Stimulated activated naive B cell treated with anti-CD40 and anti-IgM and Interleukin-4, amounts not matched to agents 10 μg/mL and 1 μg/mL and 100 μg/mL, for 72 hours (primary cell): ENCODE results near the gene RBKS.
A peak's percentile ranks its signal among the peaks of the same experiment; 100 is the strongest.
"Not testable (repeated sequence)": the region's sequence is repeated elsewhere in the genome, so short reads cannot be mapped to it uniquely, and the experiment has no call there.

Source experiments
- ATAC-seq, 2 donors: fragments of 150-1000 bp; cut with Tn5 transposase; replicated peaks; 2 replicates each; pipeline ENCODE4 v1.10.0; 2021; ENCODE audit warnings: moderate library complexity in 1 of 2
- DNase-seq: peaks from one replicate; pipeline ENCODE4 v3.0.0; 2021
- H3K27ac Mint-ChIP-seq: one replicate; pipeline ENCODE4 v1.8.0; 2022; ENCODE audit warnings: mild to moderate bottlenecking, mixed read lengths
- H3K27me3 Mint-ChIP-seq, 2 donors: one replicate each; pipeline ENCODE4 v1.8.0; 2022; ENCODE audit warnings: mixed read lengths in 2 of 2
- H3K36me3 Mint-ChIP-seq, 2 donors: one replicate each; pipeline ENCODE4 v1.8.0; 2022; ENCODE audit warnings: mixed read lengths in 2 of 2, mild to moderate bottlenecking in 1 of 2
- H3K4me1 Mint-ChIP-seq, 2 donors: one replicate each; pipeline ENCODE4 v1.8.0; 2022; ENCODE audit warnings: mixed read lengths in 2 of 2, mild to moderate bottlenecking in 1 of 2
- H3K4me3 Mint-ChIP-seq, 2 donors: one replicate each; pipeline ENCODE4 v1.8.0; 2022; ENCODE audit warnings: mild to moderate bottlenecking in 2 of 2, mixed read lengths in 2 of 2, moderate library complexity in 1 of 2
- H3K9me3 Mint-ChIP-seq, 2 donors: one replicate each; pipeline ENCODE4 v1.8.0; 2022; ENCODE audit warnings: mixed read lengths in 2 of 2, mild to moderate bottlenecking in 1 of 2

RBKS gene

GRCh38 chr2:27754831-27755230 lies 135.4 kb downstream of the RBKS start:
- ATAC-seq (no peak), DNase-seq (no peak)
- Mint-ChIP-seq H3K4me1 (peaks cover 0 to 19% of the 10 kb centered on the region in 2 donors), H3K9me3 (no peaks in the 10 kb centered on the region), H3K27ac (no peak overlapping the region), H3K27me3 (peaks cover 6 to 26% of the 10 kb centered on the region in 2 donors), H3K4me3 (no peak overlapping the region), H3K36me3 (no peaks in the 10 kb centered on the region)

- peaks cover 0 to 19% of the 10 kb centered on the region in 2 donors for H3K4me1 Mint-ChIP-seq
- no peaks in the 10 kb centered on the region for H3K36me3 Mint-ChIP-seq
- H3K27me3 Mint-ChIP-seq = peaks cover 8 to 30% of the 10 kb centered on the region in 2 donors
- no peak overlapping the region for H3K27ac Mint-ChIP-seq
- ATAC-seq = peak; percentile 94 to 95
- peaks cover 1 to 2% of the 10 kb centered on the region in 2 donors for H3K9me3 Mint-ChIP-seq
- DNase-seq = peak; percentile 54
- no peak overlapping the region for H3K4me3 Mint-ChIP-seq
Observed at GRCh38 chr2:27754138-27754588, 136.0 kb downstream of the RBKS start.

- peaks cover 0 to 3% of the 10 kb centered on the region in 2 donors for H3K36me3 Mint-ChIP-seq
- H3K27ac Mint-ChIP-seq = no peak overlapping the region
- peaks cover 15 to 38% of the 10 kb centered on the region in 2 donors for H3K27me3 Mint-ChIP-seq
- peaks cover 0 to 19% of the 10 kb centered on the region in 2 donors for H3K4me1 Mint-ChIP-seq
- ATAC-seq (no peak), DNase-seq (no peak)
- H3K9me3 Mint-ChIP-seq = peaks cover 8 to 9% of the 10 kb centered on the region in 2 donors
- no peak overlapping the region for H3K4me3 Mint-ChIP-seq
Observed at GRCh38 chr2:27752551-27753237, 137.5 kb downstream of the RBKS start.

- H3K36me3 Mint-ChIP-seq = peaks cover 0 to 3% of the 10 kb centered on the region in 2 donors
- no peak overlapping the region for H3K4me3 Mint-ChIP-seq
- H3K27ac Mint-ChIP-seq = no peak overlapping the region
- H3K4me1 Mint-ChIP-seq = peaks cover 0 to 10% of the 10 kb centered on the region in 2 donors
- ATAC-seq (no peak), DNase-seq (no peak)
- peaks cover 8 to 9% of the 10 kb centered on the region in 2 donors for H3K9me3 Mint-ChIP-seq
- H3K27me3 Mint-ChIP-seq = peaks cover 15 to 38% of the 10 kb centered on the region in 2 donors
Observed at GRCh38 chr2:27751377-27751776, 138.8 kb downstream of the RBKS start.

GRCh38 chr2:27748803-27749554 lies 141.2 kb downstream of the RBKS start:
- H3K4me1 Mint-ChIP-seq, H3K9me3 Mint-ChIP-seq, H3K4me3 Mint-ChIP-seq, H3K36me3 Mint-ChIP-seq, DNase-seq, H3K27ac Mint-ChIP-seq, ATAC-seq: not testable (repeated sequence)
- peaks cover 23 to 38% of the 10 kb centered on the region in 2 donors for H3K27me3 Mint-ChIP-seq

GRCh38 chr2:27747827-27748352 lies 142.3 kb downstream of the RBKS start:
- Mint-ChIP-seq H3K27me3 (peaks cover 17 to 31% of the 10 kb centered on the region in 2 donors), H3K27ac (no peak overlapping the region), H3K36me3 (peaks cover 0 to 3% of the 10 kb centered on the region in 2 donors), H3K4me1 (no peaks in the 10 kb centered on the region), H3K9me3 (peaks cover 9% of the 10 kb centered on the region in 2 donors), H3K4me3 (no peak overlapping the region)
- no peak for DNase-seq
- ATAC-seq = no peak

- ATAC-seq = no peak
- Mint-ChIP-seq H3K9me3 (peaks cover 9% of the 10 kb centered on the region in 2 donors), H3K4me1 (peaks cover 2% of the 10 kb centered on the region in 2 donors), H3K36me3 (peaks cover 0 to 3% of the 10 kb centered on the region in 2 donors), H3K4me3 (no peak overlapping the region), H3K27ac (no peak overlapping the region), H3K27me3 (peaks cover 15 to 17% of the 10 kb centered on the region in 2 donors)
- no peak for DNase-seq
Observed at GRCh38 chr2:27746325-27746724, 143.9 kb downstream of the RBKS start.

- not testable (repeated sequence) for H3K27ac Mint-ChIP-seq, ATAC-seq, H3K4me3 Mint-ChIP-seq, H3K4me1 Mint-ChIP-seq, DNase-seq, H3K36me3 Mint-ChIP-seq
- peaks cover 12 to 17% of the 10 kb centered on the region in 2 donors for H3K27me3 Mint-ChIP-seq
- H3K9me3 Mint-ChIP-seq = peaks cover 11 to 12% of the 10 kb centered on the region in 2 donors
Observed at GRCh38 chr2:27745494-27745893, 144.7 kb downstream of the RBKS start.

GRCh38 chr2:27742571-27742970 lies 147.6 kb downstream of the RBKS start:
- Mint-ChIP-seq H3K4me1 (peaks cover 2 to 5% of the 10 kb centered on the region in 2 donors), H3K4me3 (no peak overlapping the region), H3K36me3 (no peaks in the 10 kb centered on the region), H3K27ac (no peak overlapping the region), H3K27me3 (peaks cover 9 to 16% of the 10 kb centered on the region in 2 donors), H3K9me3 (peaks cover 3% of the 10 kb centered on the region in 2 donors)
- DNase-seq (no peak), ATAC-seq (no peak)

GRCh38 chr2:27741673-27742072 lies 148.5 kb downstream of the RBKS start:
- ATAC-seq = peak; percentile 67 to 72
- Mint-ChIP-seq H3K9me3 (peaks cover 3% of the 10 kb centered on the region in 2 donors), H3K27me3 (peaks cover 16 to 22% of the 10 kb centered on the region in 2 donors), H3K4me3 (no peak overlapping the region), H3K4me1 (peaks cover 2 to 5% of the 10 kb centered on the region in 2 donors), H3K27ac (no peak overlapping the region), H3K36me3 (no peaks in the 10 kb centered on the region)
- no peak for DNase-seq

- no peak overlapping the region for H3K27ac Mint-ChIP-seq
- no peak for ATAC-seq
- peaks cover 9 to 11% of the 10 kb centered on the region in 2 donors for H3K4me1 Mint-ChIP-seq
- H3K36me3 Mint-ChIP-seq = no peaks in the 10 kb centered on the region
- H3K4me3 Mint-ChIP-seq = no peak overlapping the region
- H3K27me3 Mint-ChIP-seq = peaks cover 27 to 32% of the 10 kb centered on the region in 2 donors
- no peak for DNase-seq
- H3K9me3 Mint-ChIP-seq = peaks cover 1 to 8% of the 10 kb centered on the region in 2 donors
Observed at GRCh38 chr2:27739058-27739373, 151.2 kb downstream of the RBKS start.

- Mint-ChIP-seq H3K27me3 (peaks cover 27 to 33% of the 10 kb centered on the region in 2 donors), H3K4me3 (no peak overlapping the region), H3K4me1 (peaks cover 9 to 11% of the 10 kb centered on the region in 2 donors), H3K27ac (no peak overlapping the region), H3K9me3 (peaks cover 1 to 8% of the 10 kb centered on the region in 2 donors), H3K36me3 (no peaks in the 10 kb centered on the region)
- no peak for DNase-seq
- no peak for ATAC-seq
Observed at GRCh38 chr2:27738349-27739057, 151.7 kb downstream of the RBKS start.

- Mint-ChIP-seq H3K4me3 (no peak overlapping the region), H3K9me3 (peaks cover 1 to 8% of the 10 kb centered on the region in 2 donors), H3K4me1 (peaks cover 9 to 11% of the 10 kb centered on the region in 2 donors), H3K27ac (no peak overlapping the region), H3K27me3 (peaks cover 27 to 33% of the 10 kb centered on the region in 2 donors), H3K36me3 (no peaks in the 10 kb centered on the region)
- no peak for DNase-seq
- no peak for ATAC-seq
Observed at GRCh38 chr2:27737676-27738348, 152.4 kb downstream of the RBKS start.

GRCh38 chr2:27736890-27737204 lies 153.3 kb downstream of the RBKS start:
- H3K36me3 Mint-ChIP-seq = no peaks in the 10 kb centered on the region
- no peak overlapping the region for H3K27ac Mint-ChIP-seq
- H3K4me1 Mint-ChIP-seq = peaks cover 7 to 11% of the 10 kb centered on the region in 2 donors
- no peak overlapping the region for H3K4me3 Mint-ChIP-seq
- H3K9me3 Mint-ChIP-seq = peaks cover 1 to 8% of the 10 kb centered on the region in 2 donors
- peaks cover 27 to 33% of the 10 kb centered on the region in 2 donors for H3K27me3 Mint-ChIP-seq
- ATAC-seq (no peak), DNase-seq (no peak)
